Body of pancreas (tissue), 4 donors: ENCODE results near the gene ZNF213.

Source experiments
- POLR2A ChIP-seq, 3 donors: fragments of 450-650 bp; IDR thresholded peaks; one replicate each; pipeline ENCODE4 v1.6.1; 2016; ENCODE audit warnings: antibody characterized with exemption in 3 of 3, mild to moderate bottlenecking in 2 of 3
- TF ChIP-seq, protein P1 (sequence below), 7 experiments: fragments of 450-650 bp in 4 of 7; fragments of 200-600 bp in 3 of 7; sonication (generic) in 3 of 7; IDR thresholded peaks; one replicate each; pipeline ENCODE4 v1.5.1; 2016 to 2019; ENCODE audit warnings: antibody characterized with exemption in 7 of 7

DNA sequence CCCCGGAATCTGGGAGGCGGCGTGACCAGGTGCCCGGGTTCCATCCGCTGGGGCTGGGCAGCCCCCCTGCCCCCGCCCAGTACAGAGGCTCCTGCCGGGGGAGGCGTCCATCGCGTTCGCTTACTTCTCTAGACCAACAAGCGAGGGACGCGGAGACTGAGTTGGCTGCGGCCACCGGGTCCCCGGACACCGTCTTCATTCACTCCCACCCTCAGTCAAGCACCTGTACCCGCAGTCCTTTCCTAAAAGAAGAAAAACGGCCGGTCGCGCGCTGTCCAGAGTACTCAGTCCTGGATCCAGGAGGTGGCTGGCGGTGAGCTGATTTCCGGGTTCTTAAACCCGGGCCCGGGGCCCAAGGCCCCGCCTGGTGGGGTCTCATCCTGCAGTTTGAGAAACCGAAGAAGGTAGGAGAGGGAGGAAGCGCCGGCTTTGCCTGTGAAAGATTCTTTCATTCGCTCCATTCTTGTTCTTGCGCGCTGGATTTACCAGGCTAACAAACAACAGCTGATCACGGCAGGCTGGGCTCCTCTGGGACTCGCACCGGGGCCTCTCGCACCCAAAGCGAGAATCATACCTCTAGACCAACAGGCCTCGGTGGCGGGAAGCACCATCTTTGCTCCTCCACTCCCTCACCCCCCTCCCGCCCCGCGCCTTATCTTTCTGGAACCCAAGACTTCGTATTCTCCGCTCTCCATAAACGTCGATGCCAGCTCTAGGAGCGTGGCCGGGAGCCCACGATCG, 35.8 kb downstream of the ZNF213 start:
- TF ChIP-seq, protein P1, sequence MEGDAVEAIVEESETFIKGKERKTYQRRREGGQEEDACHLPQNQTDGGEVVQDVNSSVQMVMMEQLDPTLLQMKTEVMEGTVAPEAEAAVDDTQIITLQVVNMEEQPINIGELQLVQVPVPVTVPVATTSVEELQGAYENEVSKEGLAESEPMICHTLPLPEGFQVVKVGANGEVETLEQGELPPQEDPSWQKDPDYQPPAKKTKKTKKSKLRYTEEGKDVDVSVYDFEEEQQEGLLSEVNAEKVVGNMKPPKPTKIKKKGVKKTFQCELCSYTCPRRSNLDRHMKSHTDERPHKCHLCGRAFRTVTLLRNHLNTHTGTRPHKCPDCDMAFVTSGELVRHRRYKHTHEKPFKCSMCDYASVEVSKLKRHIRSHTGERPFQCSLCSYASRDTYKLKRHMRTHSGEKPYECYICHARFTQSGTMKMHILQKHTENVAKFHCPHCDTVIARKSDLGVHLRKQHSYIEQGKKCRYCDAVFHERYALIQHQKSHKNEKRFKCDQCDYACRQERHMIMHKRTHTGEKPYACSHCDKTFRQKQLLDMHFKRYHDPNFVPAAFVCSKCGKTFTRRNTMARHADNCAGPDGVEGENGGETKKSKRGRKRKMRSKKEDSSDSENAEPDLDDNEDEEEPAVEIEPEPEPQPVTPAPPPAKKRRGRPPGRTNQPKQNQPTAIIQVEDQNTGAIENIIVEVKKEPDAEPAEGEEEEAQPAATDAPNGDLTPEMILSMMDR (IDR thresholded peaks at IDR 0.05), result no peak
- TF ChIP-seq POLR2A (IDR thresholded peaks at IDR 0.05), result no peak
